ENCODE measurements around the gene TREM2.

Gene TREM2

GRCh38 chr6:41136911-41137310 lies 26.0 kb downstream of the TREM2 start:
- no peak for DNase-seq
- Histone ChIP-seq H3K4me3 (ENCODE audit: low read length) (no peak overlapping the region), H4K20me1 (ENCODE audit: insufficient read depth, low read length) (no peaks in the 10 kb centered on the region), H3K9ac (ENCODE audit: low read length) (no peak overlapping the region), H3K4me2 (ENCODE audit: low read depth, low read length) (no peak overlapping the region), H3K4me1 (ENCODE audit: low read length) (no peaks in the 10 kb centered on the region), H3K27ac (ENCODE audit: low read length) (no peak overlapping the region), H3F3A (ENCODE audit: insufficient read depth, low read length) (no peaks in the 10 kb centered on the region), H3K9me2 (replicated peaks; ENCODE audit: insufficient read depth, low read length) (no peaks in the 10 kb centered on the region), H3K79me2 (ENCODE audit: low read length) (no peaks in the 10 kb centered on the region), H3K27me3 (replicated peaks; ENCODE audit: insufficient read depth, low read length) (no peaks in the 10 kb centered on the region), H3K9me3 (replicated peaks; ENCODE audit: insufficient read depth, low read length) (no peaks in the 10 kb centered on the region), H3K36me3 (replicated peaks; ENCODE audit: insufficient read depth, low read length) (no peaks in the 10 kb centered on the region), H2AFZ (ENCODE audit: low read length) (no peak overlapping the region)
- TF ChIP-seq CTCF (IDR thresholded peaks at IDR 0.05; ENCODE audit: low read length) = no peak
- TF ChIP-seq EZH2 (optimal IDR thresholded peaks at IDR 0.05; ENCODE audit: low read depth, low read length) = no peak
- no peak for TF ChIP-seq EZH2phosphoT487 (IDR thresholded peaks at IDR 0.05; ENCODE audit: low read length)

GRCh38 chr6:41135062-41135832 lies 27.7 kb downstream of the TREM2 start:
- Histone ChIP-seq H3K9me3 (replicated peaks; ENCODE audit: insufficient read depth, low read length) (no peaks in the 10 kb centered on the region), H4K20me1 (ENCODE audit: insufficient read depth, low read length) (no peaks in the 10 kb centered on the region), H3F3A (ENCODE audit: insufficient read depth, low read length) (no peaks in the 10 kb centered on the region), H3K4me2 (ENCODE audit: low read depth, low read length) (no peak overlapping the region), H2AFZ (ENCODE audit: low read length) (no peak overlapping the region), H3K79me2 (ENCODE audit: low read length) (no peaks in the 10 kb centered on the region), H3K4me1 (ENCODE audit: low read length) (no peaks in the 10 kb centered on the region), H3K27ac (ENCODE audit: low read length) (no peak overlapping the region), H3K27me3 (replicated peaks; ENCODE audit: insufficient read depth, low read length) (no peaks in the 10 kb centered on the region), H3K36me3 (replicated peaks; ENCODE audit: insufficient read depth, low read length) (no peaks in the 10 kb centered on the region), H3K4me3 (ENCODE audit: low read length) (no peak overlapping the region), H3K9me2 (replicated peaks; ENCODE audit: insufficient read depth, low read length) (no peaks in the 10 kb centered on the region), H3K9ac (ENCODE audit: low read length) (no peak overlapping the region)
- TF ChIP-seq CTCF (IDR thresholded peaks at IDR 0.05; ENCODE audit: low read length) = no peak
- no peak for TF ChIP-seq EZH2 (optimal IDR thresholded peaks at IDR 0.05; ENCODE audit: low read depth, low read length)
- TF ChIP-seq EZH2phosphoT487 (IDR thresholded peaks at IDR 0.05; ENCODE audit: low read length) = no peak
- no peak for DNase-seq

GRCh38 chr6:41132254-41132653 lies 30.7 kb downstream of the TREM2 start:
- H3K9me3 ChIP-seq (replicated peaks; ENCODE audit: insufficient read depth, low read length) = no peaks in the 10 kb centered on the region
- no peak overlapping the region for H3K27ac ChIP-seq (ENCODE audit: low read length)
- no peak overlapping the region for H2AFZ ChIP-seq (ENCODE audit: low read length)
- no peak overlapping the region for H3K4me2 ChIP-seq (ENCODE audit: low read depth, low read length)
- no peaks in the 10 kb centered on the region for H3K27me3 ChIP-seq (replicated peaks; ENCODE audit: insufficient read depth, low read length)
- no peak for DNase-seq
- H3K79me2 ChIP-seq (ENCODE audit: low read length) = no peaks in the 10 kb centered on the region
- no peaks in the 10 kb centered on the region for H3K9me2 ChIP-seq (replicated peaks; ENCODE audit: insufficient read depth, low read length)
- H3K36me3 ChIP-seq (replicated peaks; ENCODE audit: insufficient read depth, low read length) = no peaks in the 10 kb centered on the region
- no peaks in the 10 kb centered on the region for H4K20me1 ChIP-seq (ENCODE audit: insufficient read depth, low read length)
- H3K9ac ChIP-seq (ENCODE audit: low read length) = no peak overlapping the region
- no peak overlapping the region for H3K4me3 ChIP-seq (ENCODE audit: low read length)
- TF ChIP-seq EZH2phosphoT487 (IDR thresholded peaks at IDR 0.05; ENCODE audit: low read length) (no peak), CTCF (IDR thresholded peaks at IDR 0.05; ENCODE audit: low read length) (no peak), EZH2 (optimal IDR thresholded peaks at IDR 0.05; ENCODE audit: low read depth, low read length) (no peak)
- H3F3A ChIP-seq (ENCODE audit: insufficient read depth, low read length) = no peaks in the 10 kb centered on the region
- no peaks in the 10 kb centered on the region for H3K4me1 ChIP-seq (ENCODE audit: low read length)

Measured in MM.1S (cell line).